Measurements from ENCODE around the gene GPC5.
"Not testable (repeated sequence)": the region's sequence is repeated elsewhere in the genome, so short reads cannot be mapped to it uniquely, and the experiment has no call there.

The GPC5 gene

GRCh38 chr13:92825938-92826596 lies 1427.6 kb downstream of the GPC5 start:
- Mint-ChIP-seq H3K4me1 (no peaks in the 10 kb centered on the region), H3K4me3 (no peak overlapping the region), H3K27me3 (no peaks in the 10 kb centered on the region), H3K27ac (no peak overlapping the region), H3K9me3 (no peaks in the 10 kb centered on the region), H3K36me3 (no peaks in the 10 kb centered on the region)
- no peak for ATAC-seq

DNA sequence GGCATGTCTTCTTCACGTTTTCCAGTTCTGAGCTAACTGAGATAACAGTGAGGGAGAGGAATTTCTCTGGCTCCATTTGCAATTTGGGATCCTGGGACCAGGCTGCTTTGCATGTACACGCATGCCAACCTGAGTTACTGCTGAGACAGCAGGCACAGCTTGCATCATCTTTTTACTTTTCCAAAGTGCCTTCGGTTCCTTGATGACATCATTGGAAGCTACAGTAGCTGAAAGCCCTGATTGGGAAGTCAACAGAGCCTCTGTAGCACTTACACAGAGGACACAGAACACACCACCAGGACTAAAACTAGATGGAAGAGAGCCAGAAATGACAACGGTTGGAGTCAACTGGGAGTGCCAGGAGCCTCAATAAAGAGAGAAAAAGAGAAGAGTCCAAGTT lies 1429.1 kb downstream of the GPC5 start:
- H3K27me3 Mint-ChIP-seq: no peaks in the 10 kb centered on the region
- H3K9me3 Mint-ChIP-seq: no peaks in the 10 kb centered on the region
- no peaks in the 10 kb centered on the region for H3K4me1 Mint-ChIP-seq
- H3K36me3 Mint-ChIP-seq: no peaks in the 10 kb centered on the region
- H3K4me3 Mint-ChIP-seq: no peak overlapping the region
- ATAC-seq: no peak
- H3K27ac Mint-ChIP-seq: no peak overlapping the region

DNA sequence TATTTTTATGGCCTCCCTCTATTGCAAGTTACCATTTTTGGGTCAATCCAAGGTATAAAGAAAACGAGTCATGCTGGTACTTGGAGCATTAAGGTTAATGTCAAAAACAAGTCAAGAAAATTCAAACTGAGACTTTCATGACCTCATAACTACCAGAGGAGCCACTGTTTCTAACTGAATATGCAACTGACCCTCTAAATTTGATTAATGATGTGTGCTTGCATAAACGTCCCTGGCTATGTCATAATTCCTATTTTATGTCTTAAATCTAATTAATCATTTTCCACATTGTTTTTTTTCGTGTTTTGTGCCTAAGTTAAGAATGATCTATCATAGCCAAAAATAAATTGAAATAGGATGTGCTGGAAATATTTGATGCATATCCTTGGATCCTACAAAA lies 1431.5 kb downstream of the GPC5 start:
- Mint-ChIP-seq H3K4me1 (no peaks in the 10 kb centered on the region), H3K36me3 (no peaks in the 10 kb centered on the region), H3K4me3 (no peak overlapping the region), H3K9me3 (no peaks in the 10 kb centered on the region), H3K27ac (no peak overlapping the region), H3K27me3 (no peaks in the 10 kb centered on the region)
- ATAC-seq: no peak

DNA sequence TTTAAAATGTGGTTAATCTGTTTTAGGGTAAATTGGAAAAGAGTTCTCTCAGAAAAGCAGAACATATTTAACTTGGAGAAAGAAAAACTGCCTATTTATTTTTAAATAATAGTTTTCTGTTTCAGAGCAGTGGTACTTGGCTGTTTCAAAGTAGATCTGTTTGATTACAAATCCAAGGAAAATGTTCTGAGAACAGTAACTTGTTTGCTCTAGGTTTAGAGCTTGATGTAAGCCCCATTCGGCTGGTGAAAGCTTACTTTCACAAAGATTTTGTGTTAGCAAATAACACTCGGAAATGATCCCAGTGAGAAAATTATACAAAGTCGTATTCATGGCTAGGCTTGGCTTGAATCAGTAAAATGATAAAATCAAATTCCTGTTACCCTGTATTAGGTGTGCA lies 1432.4 kb downstream of the GPC5 start:
- H3K4me3 Mint-ChIP-seq: no peak overlapping the region
- no peaks in the 10 kb centered on the region for H3K36me3 Mint-ChIP-seq
- no peak overlapping the region for H3K27ac Mint-ChIP-seq
- no peak for ATAC-seq
- H3K9me3 Mint-ChIP-seq: no peaks in the 10 kb centered on the region
- H3K4me1 Mint-ChIP-seq: no peaks in the 10 kb centered on the region
- no peaks in the 10 kb centered on the region for H3K27me3 Mint-ChIP-seq

GRCh38 chr13:92833071-92833470 lies 1434.7 kb downstream of the GPC5 start:
- H3K4me3 Mint-ChIP-seq: no peak overlapping the region
- no peaks in the 10 kb centered on the region for H3K4me1 Mint-ChIP-seq
- H3K27me3 Mint-ChIP-seq: no peaks in the 10 kb centered on the region
- peaks cover 3% of the 10 kb centered on the region for H3K9me3 Mint-ChIP-seq
- no peak overlapping the region for H3K27ac Mint-ChIP-seq
- ATAC-seq: no peak
- no peaks in the 10 kb centered on the region for H3K36me3 Mint-ChIP-seq

GRCh38 chr13:92836171-92836570 lies 1437.8 kb downstream of the GPC5 start:
- H3K4me3 Mint-ChIP-seq: no peak overlapping the region
- peaks cover 8% of the 10 kb centered on the region for H3K9me3 Mint-ChIP-seq
- H3K4me1 Mint-ChIP-seq: no peaks in the 10 kb centered on the region
- no peak for ATAC-seq
- no peaks in the 10 kb centered on the region for H3K36me3 Mint-ChIP-seq
- H3K27ac Mint-ChIP-seq: no peak overlapping the region
- H3K27me3 Mint-ChIP-seq: no peaks in the 10 kb centered on the region

- H3K27me3 Mint-ChIP-seq: no peaks in the 10 kb centered on the region
- no peak for ATAC-seq
- H3K9me3 Mint-ChIP-seq: peaks cover 11% of the 10 kb centered on the region
- H3K27ac Mint-ChIP-seq: no peak overlapping the region
- H3K4me3 Mint-ChIP-seq: no peak overlapping the region
- H3K4me1 Mint-ChIP-seq: no peaks in the 10 kb centered on the region
- H3K36me3 Mint-ChIP-seq: no peaks in the 10 kb centered on the region
These were observed 1440.4 kb downstream of the GPC5 start for GRCh38 chr13:92838786-92839185.

DNA sequence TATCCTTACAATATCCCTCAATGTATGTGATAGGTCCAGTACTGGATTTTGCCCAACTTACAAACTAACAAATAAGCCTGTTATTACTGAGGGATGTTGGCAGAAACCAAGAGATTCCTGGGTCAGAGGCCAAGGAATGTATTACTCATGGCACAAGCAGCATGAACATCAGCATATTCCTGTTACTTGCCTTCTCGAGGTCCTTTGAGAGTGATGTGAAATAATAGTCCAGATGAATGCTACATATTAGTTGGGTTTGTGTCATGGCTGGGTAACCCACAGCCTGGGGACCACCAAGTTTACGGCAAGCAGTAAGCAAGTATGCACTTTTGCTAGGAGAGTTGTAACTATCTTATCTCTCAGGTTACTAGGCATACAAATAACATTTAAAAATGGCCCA lies 1443.7 kb downstream of the GPC5 start:
- H3K27ac Mint-ChIP-seq: no peak overlapping the region
- no peak overlapping the region for H3K4me3 Mint-ChIP-seq
- no peaks in the 10 kb centered on the region for H3K36me3 Mint-ChIP-seq
- H3K27me3 Mint-ChIP-seq: no peaks in the 10 kb centered on the region
- H3K4me1 Mint-ChIP-seq: no peaks in the 10 kb centered on the region
- ATAC-seq: no peak
- peaks cover 9% of the 10 kb centered on the region for H3K9me3 Mint-ChIP-seq

DNA sequence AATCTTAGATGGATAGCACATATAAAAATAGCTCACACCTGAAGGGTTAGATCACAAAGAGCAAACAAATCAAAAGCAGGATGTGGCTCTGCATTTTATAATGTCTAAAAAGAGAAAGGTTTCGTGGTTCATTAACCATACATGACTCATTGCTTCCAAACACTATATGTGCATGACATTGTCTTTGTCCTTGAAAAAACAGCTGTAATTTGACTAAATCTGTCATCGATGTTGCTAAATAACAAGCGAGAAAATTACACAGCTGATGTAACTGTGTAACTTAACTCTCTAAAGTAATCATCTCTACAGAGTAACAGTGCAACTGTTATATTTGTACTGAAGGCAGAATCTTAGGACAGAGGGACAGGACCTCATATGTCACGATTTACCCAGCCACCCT lies 1445.1 kb downstream of the GPC5 start:
- no peak for ATAC-seq
- Mint-ChIP-seq H3K4me3 (no peak overlapping the region), H3K27me3 (no peaks in the 10 kb centered on the region), H3K27ac (no peak overlapping the region), H3K36me3 (no peaks in the 10 kb centered on the region), H3K4me1 (no peaks in the 10 kb centered on the region), H3K9me3 (peaks cover 8% of the 10 kb centered on the region)

- Mint-ChIP-seq H3K4me1 (no peaks in the 10 kb centered on the region), H3K4me3 (no peak overlapping the region), H3K27me3 (no peaks in the 10 kb centered on the region), H3K9me3 (no peaks in the 10 kb centered on the region), H3K36me3 (no peaks in the 10 kb centered on the region), H3K27ac (no peak overlapping the region)
- ATAC-seq: no peak
These were observed 1451.0 kb downstream of the GPC5 start for GRCh38 chr13:92849381-92849780.

DNA sequence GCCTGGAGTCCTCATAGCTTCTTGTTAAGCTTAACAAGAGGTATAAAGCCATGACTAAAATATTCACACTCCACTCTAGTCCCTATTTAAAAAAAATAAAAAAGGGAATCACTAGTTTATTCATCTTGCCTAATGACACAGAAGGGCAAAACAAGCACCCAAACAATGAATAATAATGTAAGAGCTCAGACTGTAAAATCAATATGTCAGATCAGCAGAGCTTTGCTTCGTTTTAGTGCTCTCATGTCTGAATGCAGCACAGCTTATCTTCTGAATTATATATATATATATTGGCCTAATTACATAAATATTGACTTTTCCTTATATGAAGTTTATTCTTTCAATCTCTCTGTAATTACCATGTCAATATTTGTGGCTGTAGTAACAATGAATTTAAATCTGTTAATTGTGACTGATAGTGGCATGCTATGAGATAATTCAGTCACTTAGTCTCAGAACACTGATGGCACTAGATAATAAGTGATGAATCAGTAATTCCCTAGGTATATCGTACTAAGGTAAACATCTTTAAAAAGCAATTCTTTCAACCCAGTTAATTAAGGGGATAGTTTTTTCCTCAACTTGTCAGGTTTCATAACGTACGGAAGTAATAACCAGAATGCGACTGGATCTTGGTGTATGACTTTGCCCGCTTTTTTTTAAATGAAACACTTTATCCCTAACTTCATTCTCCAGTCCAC lies 1466.3 kb downstream of the GPC5 start:
- no peak overlapping the region for H3K27ac Mint-ChIP-seq
- no peak overlapping the region for H3K4me3 Mint-ChIP-seq
- H3K9me3 Mint-ChIP-seq: no peaks in the 10 kb centered on the region
- ATAC-seq: no peak
- H3K27me3 Mint-ChIP-seq: no peaks in the 10 kb centered on the region
- H3K36me3 Mint-ChIP-seq: no peaks in the 10 kb centered on the region
- no peaks in the 10 kb centered on the region for H3K4me1 Mint-ChIP-seq

DNA sequence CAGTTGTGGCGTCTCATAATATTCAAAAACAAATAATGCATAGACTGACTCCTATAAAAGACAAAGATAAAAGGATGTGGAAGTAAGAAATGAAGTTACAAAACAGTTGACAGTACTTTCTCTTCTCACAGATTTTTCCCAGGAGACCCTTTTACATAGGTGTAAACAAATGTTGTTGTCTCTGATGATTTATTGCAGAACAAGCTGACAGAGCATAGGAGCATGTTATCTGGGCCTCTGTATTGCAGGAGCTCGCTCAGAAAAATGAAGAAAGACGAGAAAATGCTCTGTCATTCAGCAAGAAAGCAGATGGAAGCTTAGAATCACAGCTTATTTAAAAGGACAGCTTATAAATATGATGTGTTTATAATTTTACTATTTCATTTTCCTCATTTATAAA lies 1474.6 kb downstream of the GPC5 start:
- no peak for ATAC-seq
- no peaks in the 10 kb centered on the region for H3K4me1 Mint-ChIP-seq
- H3K27ac Mint-ChIP-seq: no peak overlapping the region
- H3K36me3 Mint-ChIP-seq: no peaks in the 10 kb centered on the region
- no peak overlapping the region for H3K4me3 Mint-ChIP-seq
- peaks cover 2% of the 10 kb centered on the region for H3K9me3 Mint-ChIP-seq
- H3K27me3 Mint-ChIP-seq: no peaks in the 10 kb centered on the region

DNA sequence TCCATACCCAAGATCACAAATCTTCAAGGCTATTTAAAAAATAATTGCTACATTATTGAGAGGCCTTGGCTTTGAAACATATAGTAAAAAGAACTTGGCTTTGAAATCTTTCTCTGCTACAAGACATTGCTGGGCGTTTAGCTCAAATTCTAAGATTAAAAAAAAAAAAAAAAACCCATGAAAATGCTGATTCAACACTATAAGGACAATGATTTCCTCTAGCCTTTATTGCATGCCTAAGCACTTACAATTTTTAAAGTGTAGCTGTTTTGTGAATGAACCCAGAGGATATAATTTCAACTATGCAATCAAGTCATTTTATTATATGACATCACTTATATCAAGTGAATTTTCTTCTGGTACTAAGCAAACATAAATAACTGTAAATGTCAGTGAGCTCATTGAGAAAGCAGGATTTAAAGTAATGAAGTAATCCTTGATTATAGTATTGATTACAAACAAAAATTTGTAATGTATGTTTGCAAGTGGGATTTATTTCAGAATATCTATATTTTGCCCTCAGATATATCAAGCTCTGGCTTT lies 1488.2 kb downstream of the GPC5 start:
- ATAC-seq: no peak
- Mint-ChIP-seq H3K27me3 (no peaks in the 10 kb centered on the region), H3K36me3 (no peaks in the 10 kb centered on the region), H3K4me3 (no peak overlapping the region), H3K4me1 (no peaks in the 10 kb centered on the region), H3K9me3 (peaks cover 6% of the 10 kb centered on the region), H3K27ac (no peak overlapping the region)

GRCh38 chr13:92894447-92894846 lies 1496.0 kb downstream of the GPC5 start:
- H3K36me3 Mint-ChIP-seq: no peaks in the 10 kb centered on the region
- no peaks in the 10 kb centered on the region for H3K27me3 Mint-ChIP-seq
- H3K4me1 Mint-ChIP-seq: no peaks in the 10 kb centered on the region
- H3K4me3 Mint-ChIP-seq: no peak overlapping the region
- ATAC-seq: no peak
- H3K9me3 Mint-ChIP-seq: peaks cover 7% of the 10 kb centered on the region
- no peak overlapping the region for H3K27ac Mint-ChIP-seq

- Mint-ChIP-seq H3K9me3 (peaks cover under 1% of the 10 kb centered on the region), H3K4me1 (no peaks in the 10 kb centered on the region), H3K27me3 (no peaks in the 10 kb centered on the region), H3K4me3 (no peak overlapping the region), H3K27ac (no peak overlapping the region), H3K36me3 (no peaks in the 10 kb centered on the region)
- no peak for ATAC-seq
These were observed 1498.4 kb downstream of the GPC5 start for GRCh38 chr13:92896842-92897241.

GRCh38 chr13:92898946-92899345 lies 1500.5 kb downstream of the GPC5 start:
- ATAC-seq, H3K9me3 Mint-ChIP-seq, H3K4me1 Mint-ChIP-seq, H3K27me3 Mint-ChIP-seq, H3K27ac Mint-ChIP-seq, H3K4me3 Mint-ChIP-seq, H3K36me3 Mint-ChIP-seq: not testable (repeated sequence)
